ENCODE results near the gene POLR2F.

DNA sequence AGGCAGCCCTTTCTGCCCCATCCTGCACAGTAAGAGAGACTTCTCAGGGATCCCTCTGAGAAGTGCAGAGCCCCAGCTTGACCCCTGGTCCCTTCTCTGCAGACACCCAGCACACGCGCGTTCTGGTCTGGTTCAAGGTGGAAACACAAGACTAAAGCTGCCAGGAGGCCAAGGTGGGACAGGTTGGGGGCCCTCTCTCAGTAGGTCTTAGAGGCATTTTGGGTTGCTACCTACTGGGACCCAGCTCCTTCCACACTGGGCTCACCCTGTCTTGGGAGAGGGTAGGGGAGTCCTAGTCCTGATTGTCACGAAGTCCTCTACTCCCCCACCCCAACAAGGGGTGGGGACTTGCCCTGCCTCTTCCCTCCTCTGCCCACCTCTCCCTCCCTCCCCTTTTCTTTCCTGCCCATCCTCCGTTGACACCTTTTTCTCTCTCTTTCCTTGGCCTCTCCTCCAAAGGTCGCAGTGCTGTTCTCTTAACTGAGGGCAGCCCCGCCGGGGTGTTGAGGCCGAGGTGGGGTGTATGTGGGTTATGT is 31.6 kb downstream of the POLR2F start:
- TF ChIP-seq, protein P1, sequence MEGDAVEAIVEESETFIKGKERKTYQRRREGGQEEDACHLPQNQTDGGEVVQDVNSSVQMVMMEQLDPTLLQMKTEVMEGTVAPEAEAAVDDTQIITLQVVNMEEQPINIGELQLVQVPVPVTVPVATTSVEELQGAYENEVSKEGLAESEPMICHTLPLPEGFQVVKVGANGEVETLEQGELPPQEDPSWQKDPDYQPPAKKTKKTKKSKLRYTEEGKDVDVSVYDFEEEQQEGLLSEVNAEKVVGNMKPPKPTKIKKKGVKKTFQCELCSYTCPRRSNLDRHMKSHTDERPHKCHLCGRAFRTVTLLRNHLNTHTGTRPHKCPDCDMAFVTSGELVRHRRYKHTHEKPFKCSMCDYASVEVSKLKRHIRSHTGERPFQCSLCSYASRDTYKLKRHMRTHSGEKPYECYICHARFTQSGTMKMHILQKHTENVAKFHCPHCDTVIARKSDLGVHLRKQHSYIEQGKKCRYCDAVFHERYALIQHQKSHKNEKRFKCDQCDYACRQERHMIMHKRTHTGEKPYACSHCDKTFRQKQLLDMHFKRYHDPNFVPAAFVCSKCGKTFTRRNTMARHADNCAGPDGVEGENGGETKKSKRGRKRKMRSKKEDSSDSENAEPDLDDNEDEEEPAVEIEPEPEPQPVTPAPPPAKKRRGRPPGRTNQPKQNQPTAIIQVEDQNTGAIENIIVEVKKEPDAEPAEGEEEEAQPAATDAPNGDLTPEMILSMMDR (IDR thresholded peaks at IDR 0.05): no peak
- TF ChIP-seq POLR2A (IDR thresholded peaks at IDR 0.05): no peak
